Small intestine (tissue), 7 donors: ENCODE results near the gene CYSRT1. TPM values are rescaled to one million over a fixed set of nuclear protein-coding genes. Genes with fewer than 3 reads are reported as not detected.

Experiments used
- DNase-seq, 2 donors: peaks; one replicate each; pipeline versions ENCODE4 v3.0.0 to v3.0.0-alpha.2; 2013
- FAIRE-seq: peaks from 2 replicates; lab custom pipeline; 2012; peaks lifted over from hg19 to GRCh38; lab: Jason Lieb, UNC
- H3K27ac ChIP-seq, 3 donors: one replicate each; pipeline ENCODE4 v1.5.1; 2013; ENCODE audit warnings: low read length in 2 of 3, mild to moderate bottlenecking in 2 of 3, control low read depth in 1 of 3, inconsistent platforms in 1 of 3, low read depth in 1 of 3, moderate library complexity in 1 of 3
- H3K27me3 ChIP-seq, 3 donors: one replicate each; pipeline ENCODE4 v1.6.1; 2013; ENCODE audit warnings: low read length in 3 of 3, inconsistent platforms in 1 of 3; ENCODE audit not compliant: control insufficient read depth in 3 of 3, insufficient read depth in 3 of 3
- H3K36me3 ChIP-seq, 3 donors: one replicate each; pipeline ENCODE4 v1.6.1; 2013; ENCODE audit warnings: low read length in 3 of 3, inconsistent platforms in 1 of 3, low read depth in 1 of 3, mild to moderate bottlenecking in 1 of 3, moderate library complexity in 1 of 3; ENCODE audit not compliant: control insufficient read depth in 3 of 3, insufficient read depth in 2 of 3
- H3K4me1 ChIP-seq, 3 donors: one replicate each; pipeline ENCODE4 v1.6.1; 2013; ENCODE audit warnings: low read length in 2 of 3, inconsistent platforms in 1 of 3, low read depth in 1 of 3, mild to moderate bottlenecking in 1 of 3, moderate library complexity in 1 of 3; ENCODE audit not compliant: control insufficient read depth in 3 of 3, insufficient read depth in 2 of 3
- H3K4me3 ChIP-seq, 3 donors: one replicate each; pipeline ENCODE4 v1.5.1; 2013; ENCODE audit warnings: low read length in 3 of 3, control low read depth in 1 of 3, inconsistent platforms in 1 of 3, low read depth in 1 of 3, mild to moderate bottlenecking in 1 of 3, moderate library complexity in 1 of 3
- H3K9me3 ChIP-seq, 2 donors: one replicate each; pipeline ENCODE4 v1.6.1; 2013; ENCODE audit warnings: low read depth in 1 of 2, low read length in 1 of 2; ENCODE audit not compliant: control insufficient read depth in 2 of 2, insufficient read depth in 1 of 2
- WGBS, 3 donors: extraction: QIAGEN DNeasy Blood & Tissue Kit; methylation state at CpG; one replicate each; pipeline ENCODE4 v1.1.7; 2013; 5-methylcytosine and 5-hydroxymethylcytosine counted together
- polyA plus RNA-seq, 4 donors: library from polyadenylated mRNA; stranded (reverse) in 3 of 4; unstranded in 1 of 4; fragments of 200-250 nt in 3 of 4; fragments of 120-200 nt in 1 of 4; gene quantifications; one replicate each; pipeline versions ENCODE4 v1.2.1 to v1.2.3, GENCODE V29; 2013
- donor health status: healthy with polysubstance abuse.
- donor health status: control.
- donor health status: control.
- donor health status: Bipolar disorder and iron deficiency.
- donor health status: healthy.

The CYSRT1 gene
- polyA plus RNA-seq, 4 donors = 0.57 to 70.0 (median 1.5) TPM

- FAIRE-seq (no peak), DNase-seq (no peak)
- H3K36me3 ChIP-seq = peaks cover 0 to 56% (median 3%) of the 10 kb centered on the region in 3 donors
- no peak overlapping the region for H3K27ac ChIP-seq
- 81 to 89% (median 85%) methylated on average over 12 to 13 of the region's 13 CpGs for WGBS, 3 donors
- peaks cover under 1 to 2% (median 1%) of the 10 kb centered on the region in 3 donors for H3K4me1 ChIP-seq
- H3K27me3 ChIP-seq = no peaks in the 10 kb centered on the region
- no peaks in the 10 kb centered on the region for H3K9me3 ChIP-seq
- H3K4me3 ChIP-seq = no peak overlapping the region
Observed at GRCh38 chr9:137211532-137211931, 13.4 kb upstream of the CYSRT1 start.

- FAIRE-seq (no peak), DNase-seq (no peak)
- H3K4me3 ChIP-seq = no peak overlapping the region
- peaks cover 0 to 54% (median 3%) of the 10 kb centered on the region in 3 donors for H3K36me3 ChIP-seq
- 78 to 91% (median 86%) methylated on average over 20 to 21 of the region's 21 CpGs for WGBS, 3 donors
- no peaks in the 10 kb centered on the region for H3K9me3 ChIP-seq
- H3K27me3 ChIP-seq = no peaks in the 10 kb centered on the region
- H3K4me1 ChIP-seq = peaks cover 0 to 8% (median 0%) of the 10 kb centered on the region in 3 donors
- H3K27ac ChIP-seq = no peak overlapping the region
Observed at GRCh38 chr9:137212520-137212919, 12.5 kb upstream of the CYSRT1 start.

DNA sequence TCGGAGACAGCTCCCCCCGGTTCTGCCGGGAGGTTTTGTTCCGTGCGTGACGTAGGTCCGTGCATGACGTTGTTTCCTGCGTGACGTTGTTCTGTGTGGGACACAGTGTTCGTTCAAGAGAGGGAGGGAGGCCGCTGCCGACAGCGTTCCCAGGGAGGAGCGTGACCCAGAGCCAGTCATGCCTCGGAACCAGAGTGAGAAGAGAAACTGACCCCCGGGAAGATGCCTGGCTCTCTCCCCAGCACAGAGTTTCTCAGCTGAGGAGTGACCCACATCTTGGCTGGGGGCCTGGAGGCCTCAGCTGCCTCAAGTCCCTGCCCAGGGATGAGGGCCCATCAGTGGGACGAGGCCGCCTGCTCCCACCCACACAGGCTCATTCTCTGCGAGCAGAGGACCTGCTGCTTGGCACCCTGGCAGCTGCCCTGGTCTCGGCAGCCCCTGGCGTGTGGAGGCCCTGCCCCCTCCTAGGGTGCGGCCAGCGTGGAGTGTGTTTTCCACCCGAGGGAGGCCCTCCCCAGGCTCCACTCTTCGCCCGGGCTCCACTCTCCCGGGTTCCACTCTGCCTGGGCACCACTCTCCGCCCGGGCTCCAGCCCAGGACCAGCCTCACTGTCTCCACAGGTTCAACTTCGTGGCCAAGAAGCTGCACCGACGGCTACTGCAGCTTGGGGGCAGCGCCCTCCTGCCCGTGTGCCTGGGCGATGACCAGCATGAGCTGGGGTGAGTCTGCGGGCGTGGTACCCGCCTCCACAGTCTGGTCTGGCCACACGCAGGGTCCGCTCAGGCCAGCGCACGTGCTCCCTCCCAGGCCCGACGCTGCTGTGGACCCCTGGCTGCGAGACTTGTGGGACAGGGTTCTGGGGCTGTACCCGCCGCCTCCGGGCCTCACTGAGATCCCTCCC is 11.6 kb upstream of the CYSRT1 start:
- H3K4me1 ChIP-seq = peaks cover 0 to 17% (median 0%) of the 10 kb centered on the region in 3 donors
- no peak for DNase-seq
- H3K36me3 ChIP-seq = peaks cover 0 to 57% (median 3%) of the 10 kb centered on the region in 3 donors
- 89 to 90% (median 89%) methylated on average over 44 to 49 of the region's 49 CpGs for WGBS, 3 donors
- FAIRE-seq = no peak
- H3K27me3 ChIP-seq = no peaks in the 10 kb centered on the region
- H3K4me3 ChIP-seq = no peak overlapping the region
- no peaks in the 10 kb centered on the region for H3K9me3 ChIP-seq
- no peak overlapping the region for H3K27ac ChIP-seq

- WGBS, 3 donors = 91 to 97% (median 93%) methylated on average over 16 to 19 of the region's 19 CpGs
- no peak for FAIRE-seq
Observed at GRCh38 chr9:137214620-137215019, 10.4 kb upstream of the CYSRT1 start.

DNA sequence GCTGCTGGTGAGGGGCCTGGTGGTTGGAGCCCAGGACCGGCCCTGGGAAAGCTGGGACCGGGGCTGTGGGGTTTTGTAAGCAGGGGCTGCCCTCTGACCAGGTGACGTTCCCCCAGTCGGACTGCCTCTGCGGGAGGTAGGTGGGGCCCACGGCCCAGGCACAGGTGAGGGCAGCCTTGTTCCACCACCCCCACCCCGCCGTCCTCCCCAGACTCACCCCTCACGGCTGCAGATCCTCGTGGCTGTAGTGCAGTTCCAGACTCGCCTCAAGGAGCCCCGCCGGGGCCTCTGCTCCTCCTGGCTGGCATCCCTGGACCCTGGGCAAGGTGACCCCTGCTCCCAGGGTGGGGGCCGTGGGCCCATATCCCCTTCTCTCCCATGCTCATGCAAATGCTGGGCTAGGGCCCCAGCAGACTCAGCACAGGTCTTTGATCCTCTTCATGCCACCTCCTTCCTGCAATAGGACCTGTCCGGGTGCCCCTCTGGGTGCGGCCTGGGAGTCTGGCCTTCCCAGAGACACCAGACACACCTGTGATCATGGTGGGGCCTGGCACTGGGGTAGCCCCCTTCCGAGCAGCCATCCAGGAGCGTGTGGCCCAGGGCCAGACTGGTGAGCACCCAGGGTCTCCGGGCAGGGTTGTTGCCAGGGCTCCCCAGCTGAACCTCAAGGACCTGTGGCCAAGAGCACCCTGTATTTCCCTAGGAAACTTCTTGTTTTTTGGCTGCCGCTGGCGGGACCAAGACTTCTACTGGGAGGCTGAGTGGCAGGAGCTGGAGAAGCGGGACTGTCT is 9.6 kb upstream of the CYSRT1 start:
- Histone ChIP-seq H3K4me3 (no peak overlapping the region), H3K36me3 (peaks cover 0 to 61% (median 3%) of the 10 kb centered on the region in 3 donors), H3K27ac (no peak overlapping the region), H3K27me3 (no peaks in the 10 kb centered on the region), H3K4me1 (peaks cover 0 to 25% (median 0%) of the 10 kb centered on the region in 3 donors), H3K9me3 (no peaks in the 10 kb centered on the region)
- WGBS, 3 donors = 91 to 95% (median 93%) methylated on average over 20 to 22 of the region's 22 CpGs
- FAIRE-seq (no peak), DNase-seq (no peak)

More at GRCh38 chr9:137214620-137215019, 10.4 kb upstream of the CYSRT1 start:
- peaks cover 0 to 25% (median 0%) of the 10 kb centered on the region in 3 donors for H3K4me1 ChIP-seq
- no peaks in the 10 kb centered on the region for H3K27me3 ChIP-seq
- DNase-seq = no peak
- no peak overlapping the region for H3K4me3 ChIP-seq
- H3K36me3 ChIP-seq = peaks cover 0 to 58% (median 3%) of the 10 kb centered on the region in 3 donors
- H3K9me3 ChIP-seq = no peaks in the 10 kb centered on the region
- H3K27ac ChIP-seq = no peak overlapping the region

- no peak overlapping the region for H3K4me3 ChIP-seq
- no peak for DNase-seq
- H3K4me1 ChIP-seq = peaks cover 0 to 25% (median 0%) of the 10 kb centered on the region in 3 donors
- no peak for FAIRE-seq
- WGBS, 3 donors = 90 to 94% (median 93%) methylated on average over 23 to 30 of the region's 30 CpGs
- H3K27ac ChIP-seq = peak overlapping the region in 1 of 3 donors; percentile 57
- H3K9me3 ChIP-seq = no peaks in the 10 kb centered on the region
- peaks cover 0 to 61% (median 3%) of the 10 kb centered on the region in 3 donors for H3K36me3 ChIP-seq
- H3K27me3 ChIP-seq = no peaks in the 10 kb centered on the region
Observed at GRCh38 chr9:137216188-137216965, 8.6 kb upstream of the CYSRT1 start.

DNA sequence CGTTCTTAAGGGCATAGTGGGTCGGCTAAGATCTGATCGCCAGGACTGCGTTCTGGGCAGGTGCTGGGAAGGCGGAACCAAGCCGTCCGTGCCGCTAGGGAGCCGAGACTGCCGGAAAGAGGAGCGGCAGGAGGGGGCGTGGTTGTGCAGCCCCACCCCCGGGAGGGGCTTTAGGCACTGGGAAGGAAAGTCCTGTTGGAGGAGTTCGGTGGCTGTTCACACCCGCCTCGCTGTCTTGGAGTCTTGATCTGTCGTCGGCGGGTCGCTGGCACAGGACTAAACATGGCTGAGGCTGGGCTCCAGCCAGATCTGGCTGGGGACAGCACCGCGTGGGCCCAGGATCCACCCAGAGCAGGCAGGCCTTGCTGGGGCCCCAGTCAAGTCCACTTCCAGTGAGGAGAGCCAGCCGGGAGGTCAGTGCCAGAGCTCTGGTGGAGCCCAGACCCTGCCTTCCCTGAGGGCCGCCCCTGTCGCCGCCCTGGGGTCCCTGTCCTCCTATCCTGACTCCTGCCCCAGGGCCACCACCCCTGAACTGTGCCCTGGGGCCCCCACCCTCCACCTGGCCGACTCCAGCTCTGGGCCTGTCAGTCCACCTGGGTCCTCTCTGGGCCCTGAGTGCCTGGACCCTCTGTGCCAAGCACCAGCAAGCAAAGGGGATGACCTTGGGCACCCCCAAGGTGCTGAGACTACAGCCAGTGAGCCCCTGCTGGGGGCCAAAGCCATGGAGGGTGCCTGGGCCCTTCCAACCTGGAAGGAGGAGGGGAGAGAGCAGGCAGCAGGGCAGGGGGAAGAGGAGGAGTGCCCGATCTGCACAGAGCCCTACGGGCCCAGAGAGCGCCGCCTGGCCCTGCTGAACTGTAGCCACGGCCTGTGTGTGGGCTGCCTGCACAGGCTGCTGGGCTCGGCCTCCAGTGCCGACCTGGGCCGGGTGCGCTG is 7.4 kb upstream of the CYSRT1 start:
- peak overlapping the region; percentile 17 to 65 (median 39) for H3K4me3 ChIP-seq
- H3K27me3 ChIP-seq = no peaks in the 10 kb centered on the region
- peaks cover 0 to 25% (median 0%) of the 10 kb centered on the region in 3 donors for H3K4me1 ChIP-seq
- H3K9me3 ChIP-seq = no peaks in the 10 kb centered on the region
- peak; percentile 91 to 92 for DNase-seq
- no peak for FAIRE-seq
- peak overlapping the region; percentile 57 to 95 (median 86) for H3K27ac ChIP-seq
- WGBS, 3 donors = 22 to 53% (median 36%) methylated on average over 33 to 36 of the region's 36 CpGs
- peaks cover 0 to 57% (median 3%) of the 10 kb centered on the region in 3 donors for H3K36me3 ChIP-seq
